SU-DHL-6 (cell line): Measurements from ENCODE around the gene ADIPOQ.
"Not testable (repeated sequence)": the region's sequence is repeated elsewhere in the genome, so short reads cannot be mapped to it uniquely, and the experiment has no call there.

ENCODE experiments used
- H2AFZ ChIP-seq: fragments of 200-600 bp; sonication (generic); 2 replicates; pipeline ENCODE4 v1.6.1; 2014; ENCODE audit warnings: low read depth, mild to moderate bottlenecking, moderate library complexity, mixed read lengths, antibody characterized with exemption, low read length; ENCODE audit not compliant: severe bottlenecking
- H3F3A ChIP-seq: fragments of 200-600 bp; shearing (Covaris generic); 2 replicates; pipeline ENCODE4 v1.6.0; 2016; ENCODE audit warnings: antibody characterized with exemption, mild to moderate bottlenecking; ENCODE audit not compliant: insufficient read depth
- H3K27ac ChIP-seq: fragments of 200-600 bp; sonication (generic); 2 replicates; pipeline ENCODE4 v1.5.1; 2016; ENCODE audit warnings: low read depth, mild to moderate bottlenecking, low read length, moderate library complexity, mixed read lengths
- H3K27me3 ChIP-seq: fragments of 200-600 bp; sonication (generic), shearing (Covaris generic); 2 replicates; pipeline ENCODE4 v1.6.0; 2014; ENCODE audit warnings: mild to moderate bottlenecking, low read length
- H3K36me3 ChIP-seq: fragments of 200-600 bp; sonication (generic); 2 replicates; pipeline ENCODE4 v1.6.1; 2014; ENCODE audit warnings: mild to moderate bottlenecking, low read length, mixed read lengths
- H3K4me2 ChIP-seq: fragments of 300-600, 200-600 bp; shearing (Covaris generic), sonication (generic); 2 replicates; pipeline ENCODE4 v1.6.0; 2014; ENCODE audit warnings: low read length, low read depth, mild to moderate bottlenecking; ENCODE audit not compliant: poor library complexity, severe bottlenecking
- H3K4me3 ChIP-seq: fragments of 200-600 bp; sonication (generic); 2 replicates; pipeline ENCODE4 v1.5.1; 2014; ENCODE audit warnings: antibody characterized with exemption, low read length, mild to moderate bottlenecking, mixed read lengths; ENCODE audit not compliant: insufficient read depth, poor library complexity, severe bottlenecking
- H3K79me2 ChIP-seq: fragments of 200-600 bp; sonication (generic); 2 replicates; pipeline ENCODE4 v1.6.1; 2014; ENCODE audit warnings: mild to moderate bottlenecking, low read length, moderate library complexity; ENCODE audit not compliant: insufficient read depth
- H3K9ac ChIP-seq: fragments of 200-600 bp; sonication (generic); 2 replicates; pipeline ENCODE4 v1.7.0; 2014; ENCODE audit warnings: mild to moderate bottlenecking, low read length
- H3K9me2 ChIP-seq: fragments of 200-600 bp; sonication (generic); replicated peaks from 2 replicates; pipeline ENCODE4 v1.6.1; 2014; ENCODE audit warnings: low read length; ENCODE audit not compliant: insufficient read depth
- H3K9me3 ChIP-seq: fragments of 200-600 bp; sonication (generic); 2 replicates; pipeline ENCODE4 v1.6.1; 2014; ENCODE audit warnings: low read length, mixed read lengths; ENCODE audit not compliant: insufficient read depth
- H4K20me1 ChIP-seq: fragments of 200-600 bp; sonication (generic); 2 replicates; pipeline ENCODE4 v1.6.1; 2014; ENCODE audit warnings: low read depth, mild to moderate bottlenecking, antibody characterized with exemption, low read length, moderate library complexity, mixed read lengths
- CTCF ChIP-seq: fragments of 200-600 bp; sonication (generic); IDR thresholded peaks from one replicate; pipeline ENCODE4 v1.5.1; 2017; ENCODE audit warnings: antibody characterized with exemption, mild to moderate bottlenecking, low read length, moderate library complexity; ENCODE audit not compliant: insufficient read depth, poor library complexity, severe bottlenecking
- EZH2phosphoT487 ChIP-seq: fragments of 200-600 bp; sonication (generic), shearing (Covaris generic); conservative IDR thresholded peaks from 2 replicates; pipeline ENCODE4 v1.6.1; 2018; ENCODE audit warnings: mild to moderate bottlenecking, antibody characterized with exemption, low read length, moderate library complexity, mixed read lengths

The ADIPOQ gene

GRCh38 chr3:186890911-186891310 lies 48.4 kb downstream of the ADIPOQ start:
- Histone ChIP-seq H3K9me2 (no peaks in the 10 kb centered on the region), H3K9me3 (no peaks in the 10 kb centered on the region), H3K4me2 (no peak overlapping the region), H3K27ac (no peak overlapping the region), H3K4me3 (no peak overlapping the region), H4K20me1 (no peaks in the 10 kb centered on the region), H3K9ac (no peak overlapping the region), H3K79me2 (no peaks in the 10 kb centered on the region), H3K27me3 (no peaks in the 10 kb centered on the region), H2AFZ (no peak overlapping the region), H3K36me3 (no peaks in the 10 kb centered on the region), H3F3A (no peaks in the 10 kb centered on the region)
- no peak for TF ChIP-seq CTCF
- no peak for TF ChIP-seq EZH2phosphoT487

GRCh38 chr3:186893071-186893470 lies 50.6 kb downstream of the ADIPOQ start:
- not testable (repeated sequence) for H3K27me3 ChIP-seq, H3F3A ChIP-seq, H3K9me3 ChIP-seq, H3K27ac ChIP-seq, H4K20me1 ChIP-seq, H2AFZ ChIP-seq, H3K9me2 ChIP-seq, H3K4me2 ChIP-seq, H3K79me2 ChIP-seq, H3K4me3 ChIP-seq, H3K9ac ChIP-seq, H3K36me3 ChIP-seq

- Histone ChIP-seq H3K9me2 (no peaks in the 10 kb centered on the region), H4K20me1 (no peaks in the 10 kb centered on the region), H3K27ac (no peak overlapping the region), H2AFZ (no peak overlapping the region), H3K9me3 (no peaks in the 10 kb centered on the region), H3K4me3 (no peak overlapping the region), H3K4me2 (no peak overlapping the region), H3K9ac (no peak overlapping the region), H3K79me2 (no peaks in the 10 kb centered on the region), H3K27me3 (no peaks in the 10 kb centered on the region), H3K36me3 (no peaks in the 10 kb centered on the region), H3F3A (no peaks in the 10 kb centered on the region)
- no peak for TF ChIP-seq CTCF
- no peak for TF ChIP-seq EZH2phosphoT487
These were observed 52.9 kb downstream of the ADIPOQ start for GRCh38 chr3:186895406-186895805.

GRCh38 chr3:186896006-186896405 lies 53.5 kb downstream of the ADIPOQ start:
- H3K9me3 ChIP-seq: no peaks in the 10 kb centered on the region
- H2AFZ ChIP-seq: no peak overlapping the region
- no peaks in the 10 kb centered on the region for H3F3A ChIP-seq
- no peak overlapping the region for H3K4me3 ChIP-seq
- H3K9ac ChIP-seq: no peak overlapping the region
- H3K4me2 ChIP-seq: no peak overlapping the region
- no peak overlapping the region for H3K27ac ChIP-seq
- no peaks in the 10 kb centered on the region for H3K79me2 ChIP-seq
- H3K9me2 ChIP-seq: no peaks in the 10 kb centered on the region
- no peaks in the 10 kb centered on the region for H3K36me3 ChIP-seq
- no peaks in the 10 kb centered on the region for H3K27me3 ChIP-seq
- H4K20me1 ChIP-seq: no peaks in the 10 kb centered on the region
- TF ChIP-seq EZH2phosphoT487 (no peak), CTCF (no peak)
